HK-2 (cell line): ENCODE measurements around the gene MPIG6B.

Source experiments
- DNase-seq: peaks from one replicate; pipeline ENCODE4 v3.0.0-alpha.2; 2018; ENCODE audit not compliant: unreplicated experiment

MPIG6B gene

DNA sequence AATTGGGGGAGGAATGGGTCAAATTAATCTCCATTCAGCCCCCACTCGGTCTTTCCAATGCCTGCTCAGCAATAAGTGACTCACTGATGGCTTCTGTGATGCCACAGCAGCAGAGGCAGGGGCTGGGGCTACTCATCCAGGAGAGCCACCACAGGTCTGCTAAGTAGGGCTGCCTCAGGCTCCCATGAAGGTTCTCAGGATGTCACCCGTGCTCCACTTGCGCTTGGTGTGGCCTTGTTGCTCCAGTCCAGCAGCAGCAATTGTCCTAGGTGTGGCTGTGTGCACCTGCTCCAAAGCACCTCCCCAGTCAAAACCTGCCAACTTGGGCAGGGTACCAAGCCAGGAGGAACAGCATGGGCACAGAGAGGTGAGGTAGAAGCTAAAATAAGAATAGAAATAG lies 1.0 kb upstream of the MPIG6B start:
- no peak for DNase-seq

DNA sequence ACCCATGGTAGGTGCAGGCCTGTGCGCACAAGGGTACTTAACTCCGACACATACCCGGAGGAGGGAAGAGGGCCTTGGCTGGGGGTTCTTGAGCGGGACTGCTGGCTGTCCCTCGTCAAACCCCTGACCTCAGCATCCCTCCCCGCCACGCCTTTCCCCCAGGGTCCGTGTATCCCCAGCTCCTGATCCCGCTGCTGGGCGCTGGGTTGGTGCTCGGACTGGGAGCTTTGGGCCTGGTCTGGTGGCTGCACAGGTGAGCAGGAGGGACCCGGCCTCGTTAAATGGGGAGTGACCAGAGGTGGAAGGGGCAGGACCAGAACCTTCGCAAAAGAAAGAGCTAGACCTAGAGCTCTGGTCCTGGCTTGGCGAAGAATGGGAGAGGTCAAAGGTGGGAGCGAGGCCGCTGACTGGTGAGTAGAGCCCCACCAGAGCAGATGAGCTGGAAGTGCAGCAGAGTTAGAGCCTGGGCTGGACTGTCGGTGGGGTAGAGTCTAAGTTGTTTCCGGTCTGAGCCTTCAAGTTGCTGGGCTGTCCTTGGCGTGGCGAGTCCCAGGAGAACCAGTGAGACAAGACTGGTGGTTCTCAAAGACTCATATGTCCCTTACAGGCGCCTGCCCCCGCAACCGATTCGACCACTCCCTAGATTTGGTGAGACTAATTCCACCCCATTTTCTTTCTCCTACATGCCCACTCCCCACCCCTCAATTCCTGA lies 963 bp downstream of the MPIG6B start:
- DNase-seq, result no peak

DNA sequence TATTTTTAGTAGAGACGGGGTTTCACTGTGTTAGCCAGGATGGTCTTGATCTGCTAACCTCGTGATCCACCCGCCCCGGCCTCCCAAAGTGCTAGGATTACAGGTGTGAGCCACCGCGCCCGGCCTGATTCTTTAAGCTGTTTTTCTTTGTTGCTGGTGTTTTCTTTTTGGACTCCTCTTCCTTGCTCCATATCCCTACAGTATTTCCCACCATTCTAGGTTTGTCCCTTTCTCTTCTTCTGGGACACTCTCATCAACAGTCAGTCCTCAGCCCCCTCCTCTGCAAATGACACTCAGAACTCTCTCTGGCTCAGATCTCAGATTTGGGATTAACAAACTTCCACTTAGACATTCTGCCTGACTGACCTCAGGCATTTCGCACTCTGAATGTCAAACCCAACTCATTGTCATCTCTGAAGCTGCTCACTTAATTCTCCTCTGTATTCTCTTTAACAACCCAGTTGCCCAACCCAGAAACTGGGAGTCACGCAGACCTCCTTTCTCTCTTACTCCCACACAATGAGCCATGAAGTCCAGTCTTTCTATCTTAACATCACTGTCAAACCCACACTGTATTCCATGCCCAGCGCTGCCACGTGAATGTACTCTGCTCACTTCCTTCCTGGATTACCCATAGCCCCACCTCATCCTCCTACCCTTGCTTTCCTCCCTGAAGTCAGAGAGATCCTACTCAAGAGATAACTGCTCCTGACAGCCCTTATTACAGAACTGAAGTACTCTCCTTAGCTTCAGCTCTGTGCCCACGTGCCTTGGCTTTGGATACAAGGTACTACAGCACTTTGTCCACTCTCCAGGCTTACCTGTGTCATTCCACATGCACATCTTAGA lies 2.6 kb downstream of the MPIG6B start:
- no peak for DNase-seq

DNA sequence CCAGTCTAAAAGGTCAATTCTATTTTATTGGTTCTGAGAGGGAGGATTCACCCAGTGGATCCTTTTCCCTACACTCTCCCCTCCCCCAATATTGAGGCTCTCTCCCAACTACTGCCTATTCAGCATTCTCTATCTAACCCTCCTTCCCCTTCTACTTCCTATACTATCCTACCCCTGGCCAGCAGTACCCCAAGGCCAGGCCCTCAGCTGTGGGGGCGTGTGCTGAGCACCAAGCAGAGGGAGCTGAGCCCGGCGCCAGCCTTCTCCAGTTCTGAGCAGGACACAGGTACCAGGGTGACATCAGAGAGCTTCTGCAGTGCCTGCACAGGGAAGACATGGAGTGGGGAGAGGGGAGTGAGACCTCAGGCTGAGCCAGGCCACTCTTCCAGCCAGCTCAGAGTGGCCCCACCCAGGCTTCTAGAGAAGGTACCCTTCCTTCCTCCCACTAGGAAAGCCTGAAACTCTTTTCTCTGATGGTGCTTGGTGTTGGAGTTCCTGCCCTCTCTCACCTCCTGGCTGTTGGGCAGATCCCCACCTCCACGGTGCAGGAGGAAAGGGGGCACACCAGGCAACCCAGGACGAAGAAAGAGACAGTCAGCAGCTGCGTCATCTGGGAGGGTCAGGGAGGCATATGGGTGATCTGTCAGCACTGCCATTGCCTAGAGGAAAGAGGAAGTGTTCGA lies 4.0 kb downstream of the MPIG6B start:
- no peak for DNase-seq

DNA sequence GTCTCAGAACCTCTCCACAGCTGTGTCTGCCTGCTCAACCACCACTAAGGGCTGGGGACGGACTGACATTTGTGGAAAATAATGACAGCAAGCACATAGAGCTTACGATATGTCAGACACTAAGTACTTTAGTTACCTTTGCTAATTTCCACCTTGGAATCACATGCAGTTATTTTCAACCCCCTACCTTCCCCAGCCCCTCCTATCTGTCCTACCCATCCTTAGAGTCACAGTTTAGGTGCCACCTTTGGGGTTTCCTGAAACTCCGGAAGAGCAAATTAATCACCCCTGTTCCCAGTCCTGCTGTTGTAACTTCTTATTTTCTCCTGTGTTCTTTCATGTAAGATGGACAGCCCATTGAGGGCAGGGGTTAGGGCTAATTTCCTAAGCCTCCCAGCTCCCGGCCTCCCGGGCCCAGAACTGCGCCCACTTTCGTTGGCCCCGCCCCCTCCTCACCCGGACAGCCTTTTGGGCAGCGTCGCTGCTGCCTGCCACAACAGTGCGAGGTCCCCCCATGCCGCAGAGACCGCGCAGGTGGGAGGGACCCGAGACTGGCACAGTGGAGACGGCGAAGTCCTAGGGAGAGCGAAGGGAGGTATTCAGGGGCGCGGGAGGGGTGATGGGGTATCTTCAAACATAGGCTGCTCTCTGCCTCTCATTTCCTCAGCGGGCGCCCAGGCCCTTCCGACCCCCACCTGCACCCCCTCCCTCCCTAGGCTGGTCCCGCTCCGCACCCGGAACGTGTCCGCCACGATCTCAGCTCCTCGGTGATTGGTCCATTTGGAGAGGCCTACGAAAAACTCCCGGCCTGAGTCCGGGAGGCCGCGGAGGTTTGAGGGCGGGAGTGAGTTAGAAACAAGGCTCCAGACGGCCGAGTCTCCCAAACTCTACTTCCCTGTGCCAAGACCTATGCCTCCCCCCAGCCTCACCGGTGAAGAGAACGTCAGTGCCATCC lies 4.8 kb downstream of the MPIG6B start:
- DNase-seq, result no peak

DNA sequence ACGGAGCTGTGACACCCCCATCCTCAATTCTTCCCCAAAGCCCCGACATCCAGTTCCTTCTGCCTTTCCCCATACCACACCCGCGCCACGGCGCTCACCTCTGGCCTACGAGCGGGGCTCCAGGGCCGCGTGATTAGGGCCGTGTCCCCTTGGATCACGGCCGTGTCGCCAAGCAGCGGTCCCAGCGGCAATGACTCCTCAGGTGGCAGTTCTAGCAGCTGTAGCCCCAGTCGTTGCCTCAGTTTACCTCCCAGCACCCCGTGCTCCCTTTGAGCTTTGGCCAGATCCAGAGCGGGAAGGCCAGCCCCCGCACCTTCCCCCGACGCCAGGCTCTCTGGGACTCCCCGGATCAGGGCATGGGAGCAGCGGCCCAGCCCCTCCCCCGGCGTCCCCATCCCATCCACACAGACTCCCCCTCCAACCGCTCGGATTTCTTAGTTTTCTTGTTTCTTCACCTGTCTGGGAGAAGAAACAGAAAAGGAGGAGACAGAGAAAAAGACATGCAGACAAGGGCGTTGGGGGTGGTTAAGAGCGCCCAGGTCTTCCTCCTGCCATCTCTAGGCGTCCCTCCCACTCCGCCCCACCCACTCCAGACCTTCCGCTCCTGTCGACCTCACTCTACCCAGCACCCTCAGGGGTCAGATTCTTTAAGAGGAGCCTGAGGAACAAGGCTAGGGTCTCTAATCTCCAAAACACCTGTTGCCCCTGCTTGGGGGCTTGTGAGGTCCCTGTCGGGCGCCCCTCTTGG lies 5.8 kb downstream of the MPIG6B start, which contains the start of gene DDAH2:
DDAH2 (minus strand) TSS at position 533 of the 748 bp plus-strand sequence; CDS start at position 395, 138 bp downstream.
- DNase-seq, result no peak

DNA sequence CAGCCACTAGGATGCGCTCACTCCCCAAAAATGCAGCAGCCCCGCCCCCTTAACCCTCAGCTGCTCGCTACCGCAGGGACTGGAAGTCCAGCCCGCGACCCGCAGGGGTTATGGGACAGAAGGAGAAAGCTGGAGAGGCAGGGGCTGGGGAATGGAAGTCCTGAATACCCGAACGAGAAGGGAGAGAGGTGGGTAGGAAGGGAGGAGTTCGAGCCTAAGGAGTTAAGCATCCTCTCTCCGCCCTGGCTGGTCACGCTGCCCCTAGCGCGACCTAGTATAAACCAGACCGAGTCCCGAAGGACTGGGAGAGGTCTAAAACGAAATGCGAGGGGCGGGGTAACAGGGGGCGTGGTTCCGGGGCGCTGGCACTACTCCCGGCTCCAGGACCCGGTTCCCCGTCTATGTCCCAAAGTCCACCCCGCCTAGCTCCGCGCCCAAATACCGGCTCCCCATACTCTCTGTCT lies 6.4 kb downstream of the MPIG6B start:
- peak; percentile 87 for DNase-seq

DNA sequence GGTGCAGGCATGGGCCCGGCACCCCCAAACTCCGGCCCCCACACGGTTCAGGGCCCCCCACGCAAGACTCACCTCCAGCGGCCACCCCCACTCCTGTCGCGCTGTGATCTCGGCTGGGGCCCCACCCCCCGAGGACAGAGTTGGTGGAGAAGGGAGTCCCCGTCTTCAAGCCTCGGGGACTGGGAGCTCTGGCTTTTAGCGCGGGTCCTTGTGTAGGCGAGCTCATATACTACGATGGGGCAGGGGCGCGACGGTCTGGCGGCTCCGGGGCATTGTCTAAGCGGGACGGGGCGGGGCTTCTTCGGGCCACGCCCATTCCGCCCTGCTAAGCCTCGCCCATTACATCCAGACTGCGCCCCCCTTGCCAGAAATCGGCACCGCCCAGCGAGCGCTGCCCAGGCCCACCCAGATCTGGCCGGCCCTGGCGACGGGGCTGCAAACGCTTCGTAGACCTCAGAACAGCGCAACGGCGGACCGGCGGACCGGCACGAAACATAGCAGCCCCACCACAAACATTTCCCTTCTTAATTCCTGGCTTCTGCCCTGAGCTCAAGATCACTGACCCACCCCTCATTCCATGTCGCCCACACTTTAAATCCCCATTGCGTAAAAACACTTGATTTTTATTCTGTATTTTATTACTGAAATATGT lies 6.9 kb downstream of the MPIG6B start:
- DNase-seq, result peak; percentile 79

DNA sequence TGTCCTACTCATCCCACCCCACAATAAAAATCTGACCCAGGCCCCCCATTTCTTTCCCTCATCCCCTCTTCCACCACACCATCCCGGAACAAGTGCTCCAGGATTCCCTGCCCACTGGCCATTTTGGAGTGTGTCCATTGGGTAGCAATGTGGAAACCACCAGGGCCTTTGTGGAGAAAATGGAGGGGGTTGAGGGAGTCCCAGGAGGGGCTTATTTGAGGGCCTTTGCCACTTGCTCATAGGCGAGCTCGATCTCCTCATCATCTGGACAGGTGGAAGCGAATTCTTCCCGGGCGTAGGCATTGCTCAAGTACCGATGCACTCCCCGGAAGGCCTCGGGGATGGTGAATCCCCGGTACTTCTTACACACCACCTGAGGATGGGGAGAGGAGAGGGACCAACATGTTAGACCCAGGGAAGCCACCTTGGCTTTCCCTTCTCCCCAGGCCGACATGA lies 7.5 kb downstream of the MPIG6B start:
- DNase-seq, result no peak

DNA sequence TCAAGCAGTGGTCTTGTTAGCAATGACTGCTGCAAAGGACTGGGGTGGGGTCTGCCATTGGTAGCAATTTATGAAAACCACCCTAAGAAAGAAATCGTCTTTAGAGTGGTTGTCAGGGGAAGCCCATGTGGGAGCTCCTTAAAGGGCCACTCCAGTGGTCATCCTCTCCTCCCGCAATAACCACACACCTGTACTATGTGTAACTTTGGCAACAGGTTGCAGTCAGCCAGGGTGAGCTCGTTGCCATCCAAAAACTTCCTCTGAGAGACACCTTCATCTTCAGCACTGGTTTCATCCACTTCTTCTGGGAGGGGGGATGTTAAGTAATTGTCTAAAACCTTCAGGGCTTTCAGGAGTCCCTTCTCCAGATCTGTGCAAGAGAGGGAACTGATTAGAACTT lies 8.9 kb downstream of the MPIG6B start:
- no peak for DNase-seq

DNA sequence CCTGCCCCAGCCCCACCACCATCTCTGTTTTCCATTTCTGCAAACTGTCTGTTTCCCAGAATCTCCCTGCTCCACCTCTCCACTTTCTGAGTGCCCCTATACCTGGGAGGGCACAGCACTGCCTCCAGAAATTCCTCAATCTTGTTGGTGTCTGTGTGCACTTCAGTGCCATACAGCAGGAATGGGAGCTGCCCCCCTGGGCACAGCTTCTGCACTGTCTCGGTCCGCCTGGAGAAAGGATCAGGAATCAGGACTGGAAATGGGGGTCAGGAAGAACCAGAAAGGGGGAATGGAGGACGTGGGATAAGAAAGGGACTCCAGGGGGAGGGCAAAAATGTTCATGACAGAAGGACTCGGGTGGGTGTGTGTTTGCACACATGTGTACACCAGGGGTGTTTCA lies 10.6 kb downstream of the MPIG6B start:
- DNase-seq, result no peak

DNA sequence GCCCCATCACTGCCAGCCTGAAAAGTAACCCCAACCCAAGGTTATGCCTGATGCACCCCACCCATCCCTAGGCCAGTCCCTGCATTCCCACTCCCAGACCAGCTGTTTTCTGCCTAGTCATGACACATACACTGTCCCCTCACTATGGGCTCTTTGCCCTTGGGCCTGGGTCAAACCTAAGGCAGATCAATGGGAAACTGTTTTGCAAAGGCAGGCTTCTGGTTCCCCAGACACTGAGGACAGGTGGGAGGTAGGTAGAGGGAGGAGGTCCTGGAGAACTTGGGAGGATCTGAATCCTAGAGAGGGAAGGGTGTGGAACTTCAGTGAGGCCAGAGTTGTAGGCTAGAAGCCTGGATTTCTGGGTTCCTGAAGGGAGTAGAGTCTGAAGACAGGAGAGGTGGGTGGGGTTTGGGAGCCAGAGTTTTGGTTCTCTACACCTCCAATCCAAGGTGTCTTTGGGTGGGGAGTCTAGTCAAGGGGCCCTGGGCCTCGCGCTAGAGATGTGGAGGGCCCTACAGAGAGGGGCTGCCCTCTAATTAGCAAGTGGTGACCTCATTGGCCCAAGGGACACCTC lies 11.2 kb downstream of the MPIG6B start:
- DNase-seq, result no peak

DNA sequence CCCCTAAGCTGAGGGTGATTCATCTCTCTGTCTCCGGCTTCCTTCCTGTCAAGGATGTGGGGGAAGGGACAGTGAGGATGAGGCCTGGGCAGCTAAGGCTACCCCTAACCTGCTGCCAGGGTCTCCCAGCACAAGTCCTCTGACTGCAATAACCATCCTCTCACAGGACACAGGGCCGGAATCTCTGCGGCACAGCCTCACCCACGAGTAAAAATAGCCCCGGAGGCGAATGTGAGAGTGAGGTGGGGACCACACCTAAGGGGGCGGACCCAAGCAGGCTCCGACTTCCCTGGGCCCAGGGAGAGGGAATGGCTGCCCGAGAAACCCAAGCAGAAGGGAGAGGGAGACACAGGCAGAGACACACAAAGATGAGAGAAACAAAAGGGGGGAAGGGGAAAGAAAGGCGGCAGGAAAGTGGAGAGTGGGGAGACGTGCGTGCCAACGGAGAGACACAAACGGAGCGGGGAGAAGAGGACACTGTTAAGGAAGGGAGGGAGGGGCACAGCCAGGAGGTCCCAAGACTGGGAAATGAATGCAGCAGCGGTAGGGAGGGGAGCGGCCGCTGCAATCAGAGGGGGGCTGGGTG lies 11.7 kb downstream of the MPIG6B start:
- DNase-seq, result peak; percentile 76

DNA sequence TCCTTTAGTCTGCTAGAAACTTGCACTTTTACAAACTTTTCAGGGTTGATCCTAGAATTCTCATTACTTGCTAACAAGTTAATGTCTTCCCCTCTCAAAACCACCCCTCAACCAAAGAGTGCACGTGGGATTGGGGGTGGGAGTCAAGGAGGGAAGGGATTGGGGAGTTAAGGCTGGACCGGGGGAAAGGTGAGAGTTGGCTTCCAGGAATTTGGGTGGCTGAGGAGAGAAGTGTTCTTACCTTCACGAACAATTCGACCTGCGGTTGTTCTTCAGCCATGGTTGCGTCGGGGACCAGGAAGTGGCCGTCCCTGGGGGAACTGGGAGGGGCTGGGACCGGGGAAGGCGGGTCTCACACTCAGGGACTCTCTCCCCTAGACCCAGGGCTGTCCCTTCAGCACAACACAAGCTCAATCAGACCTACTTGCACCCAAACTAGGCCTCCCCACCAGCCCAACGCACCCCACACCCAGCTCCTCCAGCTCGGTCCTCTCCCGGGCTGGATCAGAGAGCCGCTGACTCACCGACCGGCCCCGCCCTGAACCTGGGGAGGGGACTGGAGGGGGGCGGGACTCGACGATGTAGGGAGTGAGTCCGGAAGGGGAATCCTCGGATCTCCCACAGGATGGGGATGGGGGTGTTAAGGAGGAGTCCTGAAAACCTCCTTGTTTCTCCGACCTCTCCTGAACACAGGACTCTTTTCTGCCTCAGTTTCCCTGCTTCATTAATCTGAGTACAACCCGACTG lies 13.0 kb downstream of the MPIG6B start, which contains the start of gene CLIC1:
CLIC1 (minus strand) TSS at position 510 of the 747 bp plus-strand sequence; CDS start at position 280, 230 bp downstream.
- peak; percentile 89 for DNase-seq

DNA sequence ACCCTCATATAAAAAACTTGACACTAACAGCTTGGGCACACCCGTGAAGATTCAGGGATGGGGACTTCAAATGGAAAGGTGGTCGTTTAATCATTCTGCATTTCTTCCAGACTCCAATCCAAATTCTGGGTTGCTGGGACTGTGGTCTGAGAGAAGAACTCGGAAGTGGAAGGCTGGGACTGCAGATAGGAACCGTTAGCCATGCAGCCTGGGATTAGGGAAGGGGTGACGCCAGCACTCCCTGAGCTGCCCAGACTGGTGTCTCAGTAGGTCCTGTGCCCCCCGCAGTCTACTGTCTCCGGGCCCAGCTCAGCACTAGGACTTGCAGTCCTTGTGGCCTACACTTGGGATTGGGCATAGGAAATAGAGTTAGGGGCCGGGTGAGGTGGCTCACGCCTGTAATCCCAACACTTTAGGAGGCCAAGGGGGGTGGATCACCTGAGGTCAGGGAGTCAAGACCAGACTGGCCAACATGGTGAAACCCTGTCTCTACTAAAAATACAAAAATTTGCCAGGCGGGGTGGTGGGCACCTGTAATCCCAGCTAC lies 13.7 kb downstream of the MPIG6B start:
- DNase-seq, result no peak

DNA sequence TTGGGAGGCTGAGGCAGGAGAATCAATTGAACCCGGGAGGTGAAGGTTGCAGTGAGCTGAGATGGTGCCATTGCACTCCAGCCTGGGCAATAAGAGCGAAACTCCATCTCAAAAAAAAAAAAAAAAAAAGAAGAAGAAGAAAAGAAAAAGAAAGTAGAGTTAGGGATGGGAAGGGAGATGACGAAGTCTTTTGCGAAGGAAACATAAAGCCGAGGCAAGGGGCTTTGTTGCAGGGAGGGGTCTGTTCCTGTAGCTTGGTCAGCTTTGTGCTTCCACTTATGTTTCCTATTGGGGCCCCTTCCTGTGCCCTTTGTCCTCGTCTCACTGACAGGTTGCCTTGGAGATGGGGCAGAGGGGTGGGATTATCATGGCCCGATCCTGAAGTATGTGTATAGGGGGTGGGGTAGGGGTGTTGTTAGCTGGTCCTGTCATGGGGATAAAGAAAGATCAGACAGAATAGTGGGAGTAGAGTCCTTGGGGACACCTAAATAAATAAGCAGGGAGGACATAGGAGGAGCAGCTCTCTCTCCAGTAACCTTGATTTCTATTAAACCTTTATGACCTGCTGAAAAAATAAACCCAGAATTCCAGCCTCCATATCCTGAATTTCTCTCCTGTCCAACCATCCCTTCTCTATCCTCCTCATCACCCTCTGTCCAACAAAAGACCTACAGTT lies 14.3 kb downstream of the MPIG6B start:
- DNase-seq, result peak; percentile 34
